GM18951 (cell line): ENCODE measurements around the gene DPP7.
A peak's percentile ranks its signal among the peaks of the same experiment; 100 is the strongest.

ENCODE experiments used
- POLR2A ChIP-seq: IDR thresholded peaks from 4 replicates; pipeline ENCODE4 v1.6.1; 2011; ENCODE audit warnings: mild to moderate bottlenecking; ENCODE audit not compliant: insufficient read length, insufficient read depth; ENCODE audit errors: extremely low read depth
- in situ Hi-C: fragments of 300-500 bp; cut with MboI; formaldehyde crosslinking; loops from one replicate; pipeline ENCODE4 v1.12.0; 2022; ENCODE audit warnings: low sequenced_read_pairs, mixed read lengths, inconsistent platforms; ENCODE audit not compliant: unreplicated experiment

Gene DPP7

GRCh38 chr9:137109250-137110146, 5.0 kb downstream of the DPP7 start:
- TF ChIP-seq POLR2A = no peak
- in situ Hi-C loops = no loop called here

- in situ Hi-C loops = no loop called here
- no peak for TF ChIP-seq POLR2A
Observed at GRCh38 chr9:137108608-137109249, 5.8 kb downstream of the DPP7 start.

GRCh38 chr9:137107982-137108381, 6.6 kb downstream of the DPP7 start:
- in situ Hi-C loops = no loop called here
- TF ChIP-seq POLR2A = no peak

- in situ Hi-C loops = no loop called here
- peak; percentile 15 for TF ChIP-seq POLR2A
Observed at GRCh38 chr9:137107312-137107921, 7.1 kb downstream of the DPP7 start.

- in situ Hi-C loops = no loop called here
- no peak for TF ChIP-seq POLR2A
Observed at GRCh38 chr9:137106662-137107250, 7.8 kb downstream of the DPP7 start.

GRCh38 chr9:137105814-137106661, 8.5 kb downstream of the DPP7 start:
- no peak for TF ChIP-seq POLR2A
- in situ Hi-C loops = no loop called here

- TF ChIP-seq POLR2A = no peak
- in situ Hi-C loops = no loop called here
Observed at GRCh38 chr9:137103206-137103999, 11.1 kb downstream of the DPP7 start.

GRCh38 chr9:137099231-137099630, 15.3 kb downstream of the DPP7 start:
- in situ Hi-C loops = no loop called here

GRCh38 chr9:137097761-137098462, 16.6 kb downstream of the DPP7 start:
- no peak for TF ChIP-seq POLR2A
- in situ Hi-C loops = no loop called here

More at GRCh38 chr9:137099231-137099630, 15.3 kb downstream of the DPP7 start:
- no peak for TF ChIP-seq POLR2A

GRCh38 chr9:137096785-137097546, 17.6 kb downstream of the DPP7 start:
- in situ Hi-C loops = no loop called here
- no peak for TF ChIP-seq POLR2A
